ENCODE measurements around the gene IQCH.

GRCh38 chr15:67501836-67502461 is 247.4 kb downstream of the IQCH start:
- TF ChIP-seq RAD21 (IDR thresholded peaks at IDR 0.05; ENCODE audit: low read length), result no peak
- no peak for TF ChIP-seq MAZ (IDR thresholded peaks at IDR 0.05; ENCODE audit: borderline replicate concordance, low read depth, low read length)
- no peak for TF ChIP-seq CTCF (conservative IDR thresholded peaks at IDR 0.05; ENCODE audit: low read depth, low read length)
- no peak for TF ChIP-seq CEBPB (IDR thresholded peaks at IDR 0.05; ENCODE audit: low read depth, low read length)
- no peak for TF ChIP-seq SMC3 (IDR thresholded peaks at IDR 0.05; ENCODE audit: low read depth, low read length)
- no peak for TF ChIP-seq NFE2L2 (IDR thresholded peaks at IDR 0.05; ENCODE audit: low read depth, low read length)
